IPS-15b (cell line): ENCODE data around the gene THAP4.
"Not testable (repeated sequence)": the region's sequence is repeated elsewhere in the genome, so short reads cannot be mapped to it uniquely, and the experiment has no call there.

Experiments
- H3K27me3 ChIP-seq: one replicate; pipeline ENCODE4 v1.6.1; 2013; ENCODE audit warnings: low read length; ENCODE audit not compliant: control insufficient read depth, insufficient read depth
- H3K36me3 ChIP-seq: one replicate; pipeline ENCODE4 v1.6.1; 2013; ENCODE audit warnings: low read length; ENCODE audit not compliant: control insufficient read depth, insufficient read depth
- H3K4me1 ChIP-seq: one replicate; pipeline ENCODE4 v1.6.1; 2013; ENCODE audit warnings: mild to moderate bottlenecking, low read length; ENCODE audit not compliant: control insufficient read depth, insufficient read depth
- H3K4me3 ChIP-seq: one replicate; pipeline ENCODE4 v1.5.1; 2013; ENCODE audit warnings: low read depth, low read length
- H3K9ac ChIP-seq: one replicate; pipeline ENCODE4 v1.6.1; 2013; ENCODE audit warnings: low read depth, mild to moderate bottlenecking, low read length
- H3K9me3 ChIP-seq: one replicate; pipeline ENCODE4 v1.6.1; 2013; ENCODE audit warnings: mild to moderate bottlenecking, low read length; ENCODE audit not compliant: control insufficient read depth, insufficient read depth

Gene THAP4

GRCh38 chr2:241598487-241598886 is 38.5 kb downstream of the THAP4 start:
- H3K4me1 ChIP-seq: no peaks in the 10 kb centered on the region
- H3K36me3 ChIP-seq: peaks cover 23% of the 10 kb centered on the region
- no peaks in the 10 kb centered on the region for H3K27me3 ChIP-seq
- H3K4me3 ChIP-seq: no peak overlapping the region
- no peak overlapping the region for H3K9ac ChIP-seq
- H3K9me3 ChIP-seq: no peaks in the 10 kb centered on the region

GRCh38 chr2:241598061-241598460 is 38.9 kb downstream of the THAP4 start:
- Histone ChIP-seq H3K36me3 (peaks cover 23% of the 10 kb centered on the region), H3K4me3 (no peak overlapping the region), H3K4me1 (no peaks in the 10 kb centered on the region), H3K9me3 (no peaks in the 10 kb centered on the region), H3K9ac (no peak overlapping the region), H3K27me3 (no peaks in the 10 kb centered on the region)

GRCh38 chr2:241597561-241597960 is 39.4 kb downstream of the THAP4 start:
- Histone ChIP-seq H3K4me1 (no peaks in the 10 kb centered on the region), H3K36me3 (peaks cover 19% of the 10 kb centered on the region), H3K27me3 (no peaks in the 10 kb centered on the region), H3K4me3 (no peak overlapping the region), H3K9ac (no peak overlapping the region), H3K9me3 (no peaks in the 10 kb centered on the region)

GRCh38 chr2:241595600-241596140 is 41.3 kb downstream of the THAP4 start:
- Histone ChIP-seq H3K4me3 (no peak overlapping the region), H3K36me3 (peaks cover 11% of the 10 kb centered on the region), H3K9ac (no peak overlapping the region)

GRCh38 chr2:241593271-241593670 is 43.7 kb downstream of the THAP4 start:
- Histone ChIP-seq H3K4me3 (no peak overlapping the region), H3K36me3 (peaks cover 7% of the 10 kb centered on the region), H3K9me3 (no peaks in the 10 kb centered on the region), H3K27me3 (no peaks in the 10 kb centered on the region), H3K9ac (no peak overlapping the region), H3K4me1 (peaks cover 2% of the 10 kb centered on the region)

More at GRCh38 chr2:241595600-241596140, 41.3 kb downstream of the THAP4 start:
- H3K9me3 ChIP-seq: no peaks in the 10 kb centered on the region
- H3K4me1 ChIP-seq: no peaks in the 10 kb centered on the region
- no peaks in the 10 kb centered on the region for H3K27me3 ChIP-seq

GRCh38 chr2:241592126-241592845 is 44.7 kb downstream of the THAP4 start:
- H3K4me3 ChIP-seq: no peak overlapping the region
- no peaks in the 10 kb centered on the region for H3K27me3 ChIP-seq
- H3K9ac ChIP-seq: no peak overlapping the region
- H3K36me3 ChIP-seq: peaks cover 7% of the 10 kb centered on the region
- H3K9me3 ChIP-seq: peaks cover 2% of the 10 kb centered on the region
- peaks cover 2% of the 10 kb centered on the region for H3K4me1 ChIP-seq

GRCh38 chr2:241590496-241591455 is 46.2 kb downstream of the THAP4 start:
- not testable (repeated sequence) for H3K27me3 ChIP-seq, H3K36me3 ChIP-seq, H3K9ac ChIP-seq, H3K9me3 ChIP-seq, H3K4me3 ChIP-seq, H3K4me1 ChIP-seq

- H3K27me3 ChIP-seq, H3K36me3 ChIP-seq, H3K4me3 ChIP-seq, H3K4me1 ChIP-seq, H3K9me3 ChIP-seq, H3K9ac ChIP-seq: not testable (repeated sequence)
These were observed 47.1 kb downstream of the THAP4 start for GRCh38 chr2:241589863-241590262.

- peaks cover 9% of the 10 kb centered on the region for H3K9me3 ChIP-seq
- no peaks in the 10 kb centered on the region for H3K27me3 ChIP-seq
- no peak overlapping the region for H3K4me3 ChIP-seq
- H3K4me1 ChIP-seq: peaks cover 2% of the 10 kb centered on the region
- H3K9ac ChIP-seq: no peak overlapping the region
- H3K36me3 ChIP-seq: peaks cover 7% of the 10 kb centered on the region
These were observed 50.2 kb downstream of the THAP4 start for GRCh38 chr2:241586564-241587264.

- Histone ChIP-seq H3K9me3 (peaks cover 9% of the 10 kb centered on the region), H3K9ac (no peak overlapping the region), H3K4me1 (peaks cover under 1% of the 10 kb centered on the region), H3K36me3 (peaks cover 7% of the 10 kb centered on the region), H3K27me3 (no peaks in the 10 kb centered on the region), H3K4me3 (no peak overlapping the region)
These were observed 52.5 kb downstream of the THAP4 start for GRCh38 chr2:241584436-241584835.

- no peaks in the 10 kb centered on the region for H3K27me3 ChIP-seq
- no peaks in the 10 kb centered on the region for H3K4me1 ChIP-seq
- peaks cover 7% of the 10 kb centered on the region for H3K36me3 ChIP-seq
- H3K9me3 ChIP-seq: peaks cover 9% of the 10 kb centered on the region
- H3K9ac ChIP-seq: no peak overlapping the region
- no peak overlapping the region for H3K4me3 ChIP-seq
These were observed 54.2 kb downstream of the THAP4 start for GRCh38 chr2:241582806-241583205.
